Spleen (tissue), 11 donors: ENCODE measurements around the gene C19orf44. TPM values are rescaled to one million over a fixed set of nuclear protein-coding genes. Genes with fewer than 3 reads are reported as not detected.

Experiments used
- DNase-seq: peaks from one replicate; pipeline ENCODE4 v3.0.0-alpha.2; 2020
- H3K27ac ChIP-seq, 8 donors: fragments of 200-600 bp; sonication (generic) in 7 of 8; 1 replicate in 4 of 8; 2 replicates in 4 of 8; pipeline versions ENCODE4 v1.5.0 to v1.8.0; 2016 to 2021; ENCODE audit warnings: inconsistent platforms in 4 of 8, mild to moderate bottlenecking in 4 of 8, moderate library complexity in 1 of 8
- H3K27me3 ChIP-seq, 7 donors: fragments of 200-600 bp; sonication (generic) in 6 of 7; replicated peaks in 1 of 7; 1 replicate in 4 of 7; 2 replicates in 3 of 7; pipeline versions ENCODE4 v1.5.0 to v1.8.0; 2016 to 2021; ENCODE audit warnings: inconsistent platforms in 3 of 7, mild to moderate bottlenecking in 1 of 7
- H3K36me3 ChIP-seq, 6 donors: fragments of 200-600 bp; sonication (generic) in 5 of 6; 1 replicate in 4 of 6; 2 replicates in 2 of 6; pipeline versions ENCODE4 v1.5.0 to v1.8.0; 2016 to 2021; ENCODE audit warnings: inconsistent platforms in 2 of 6
- H3K4me1 ChIP-seq, 6 donors: fragments of 200-600 bp; sonication (generic) in 5 of 6; 1 replicate in 3 of 6; 2 replicates in 3 of 6; pipeline versions ENCODE4 v1.5.0 to v1.8.0; 2016 to 2021; ENCODE audit warnings: inconsistent platforms in 3 of 6
- H3K4me3 ChIP-seq, 8 donors: fragments of 200-600 bp; sonication (generic) in 7 of 8; 1 replicate in 4 of 8; 2 replicates in 4 of 8; pipeline versions ENCODE4 v1.5.0 to v1.8.0; 2016 to 2021; ENCODE audit warnings: inconsistent platforms in 4 of 8, mild to moderate bottlenecking in 4 of 8, moderate library complexity in 2 of 8
- H3K9me3 ChIP-seq, 8 donors: fragments of 200-600 bp; sonication (generic) in 7 of 8; 1 replicate in 4 of 8; 2 replicates in 4 of 8; pipeline versions ENCODE4 v1.5.0 to v1.8.0; 2016 to 2021; ENCODE audit warnings: inconsistent platforms in 4 of 8
- CTCF ChIP-seq, 11 experiments: fragments of 200-600 bp in 7 of 11; fragments of 450-650 bp in 4 of 11; sonication (generic) in 4 of 11; IDR thresholded peaks in 8 of 11; conservative IDR thresholded peaks in 3 of 11; 1 replicate in 7 of 11; 2 replicates in 4 of 11; pipeline versions ENCODE4 v1.4.0 to v1.8.0; 2016 to 2021; ENCODE audit warnings: antibody characterized with exemption in 11 of 11, inconsistent platforms in 4 of 11, mild to moderate bottlenecking in 1 of 11
- POLR2A ChIP-seq, 3 donors: fragments of 450-650 bp; IDR thresholded peaks; one replicate each; pipeline ENCODE4 v1.5.1; 2017; ENCODE audit warnings: antibody characterized with exemption in 3 of 3, mild to moderate bottlenecking in 1 of 3
- POLR2AphosphoS5 ChIP-seq, 3 donors: sonication (generic); formaldehyde crosslinking; IDR thresholded peaks; one replicate each; pipeline ENCODE4 v1.5.1; 2017; ENCODE audit warnings: antibody characterized with exemption in 3 of 3
- WGBS, 5 donors: extraction: QIAGEN DNeasy Blood & Tissue Kit in 3 of 5; methylation state at CpG; one replicate each; pipeline versions ENCODE4 v1.1.5 to v1.1.7; 2013 to 2018; 5-methylcytosine and 5-hydroxymethylcytosine counted together
- intact Hi-C: fragments of 100-400 bp; cut with DNase I; formaldehyde crosslinking; loops from one replicate; pipeline ENCODE4 v1.15.0; 2023; ENCODE audit warnings: low total_unique reads
- polyA plus RNA-seq, 3 donors: library from polyadenylated mRNA; stranded (reverse); fragments of 200-250 nt; gene quantifications; one replicate each; pipeline ENCODE4 v1.2.1, GENCODE V29; 2013
- total RNA-seq, 7 donors: library from RNA; depleted of rRNA in 3 of 7; stranded (reverse); fragments of >200 nt in 3 of 7; fragmentation: NEBNext Ultra II Directional in 4 of 7; extraction: Animal tissue kit (Norgen Biotek cat#: 25700) in 4 of 7; gene quantifications; one replicate each; pipeline versions ENCODE4 v1.1.0 to v1.2.1, GENCODE V29; 2016 to 2021
- donor health status: healthy with polysubstance abuse.
- donor health status: DM: no; HTN: no; CAD: no; lungs with moderate emphysema.
- donor health status: DM: no; HTN: no; CAD: no.
- donor health status: Bipolar disorder and iron deficiency.
- donor health status: healthy.
- donor health status: DM: no; HTN: no; CAD: no.
- donor health status: DM: yes; HTN: yes; CAD: no.

C19orf44 gene
- total and polyA plus RNA-seq, 10 donors = 2.3 to 7.5 (median 4.4) TPM

DNA sequence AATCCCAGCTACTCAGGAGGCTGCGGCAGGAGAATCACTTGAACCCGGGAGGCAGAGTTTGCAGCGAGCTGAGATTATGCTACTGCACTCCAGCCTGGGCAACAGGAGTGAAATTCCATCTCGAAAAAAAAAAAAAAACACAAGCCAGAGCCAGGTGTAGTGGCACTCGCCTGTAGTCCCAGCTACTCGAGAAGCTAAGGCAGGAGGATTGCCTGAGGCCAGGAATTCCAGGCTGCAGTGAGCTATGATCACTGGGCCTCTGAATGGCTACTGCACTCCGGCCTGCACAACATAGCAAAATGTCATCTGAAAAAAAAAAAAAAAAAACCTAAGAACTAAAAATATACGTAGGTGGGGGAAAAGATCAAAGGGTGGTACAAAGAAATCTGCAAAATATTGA, 43.9 kb upstream of the C19orf44 start:
- peaks cover 20 to 100% (median 75%) of the 10 kb centered on the region in 6 donors for H3K4me1 ChIP-seq
- intact Hi-C loops = no loop called here
- no peaks in the 10 kb centered on the region for H3K9me3 ChIP-seq
- 90 to 94% (median 93%) methylated on average over 8 of the region's 8 CpGs for WGBS, 5 donors
- TF ChIP-seq POLR2AphosphoS5 (IDR thresholded peaks at IDR 0.05) = no peak
- no peak for TF ChIP-seq POLR2A (IDR thresholded peaks at IDR 0.05)
- TF ChIP-seq CTCF (IDR thresholded peaks at IDR 0.05 in 8 of 11, conservative IDR thresholded peaks at IDR 0.05 in 3 of 11) = no peak
- no peaks in the 10 kb centered on the region for H3K36me3 ChIP-seq
- no peak overlapping the region for H3K4me3 ChIP-seq
- H3K27me3 ChIP-seq = no peaks in the 10 kb centered on the region
- H3K27ac ChIP-seq = peak overlapping the region in 2 of 8 donors; percentile 89 to 91
- no peak for DNase-seq

DNA sequence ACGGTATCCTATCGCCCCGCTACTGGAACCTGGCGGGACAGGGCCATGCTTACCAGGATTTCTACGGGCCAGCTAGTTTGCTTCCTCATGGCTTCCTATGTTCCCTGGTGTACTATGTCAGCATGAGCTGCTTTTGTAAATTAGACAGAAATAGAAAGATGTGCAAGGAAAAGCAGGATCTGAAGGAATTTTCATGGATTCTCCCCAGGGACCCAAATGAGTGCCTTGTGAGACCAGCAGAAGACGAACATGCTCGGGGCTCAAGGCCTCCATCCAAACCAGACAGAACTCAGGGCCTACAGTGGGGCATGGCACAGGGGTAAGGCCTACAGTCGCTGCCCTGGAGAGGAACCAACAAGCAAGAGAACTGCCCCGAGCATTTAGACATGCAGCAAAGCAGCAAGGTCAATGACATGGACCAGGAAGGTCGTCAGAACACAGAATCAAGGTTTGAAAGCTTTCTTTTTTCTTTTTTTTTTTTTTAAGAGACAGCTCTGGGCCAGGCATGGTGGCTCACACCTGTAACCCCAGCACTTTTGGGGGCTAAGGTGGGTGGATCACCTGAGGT, 41.8 kb upstream of the C19orf44 start:
- WGBS, 5 donors = 59 to 79% (median 74%) methylated on average over 10 of the region's 10 CpGs
- no peak overlapping the region for H3K4me3 ChIP-seq
- DNase-seq = no peak
- H3K9me3 ChIP-seq = no peaks in the 10 kb centered on the region
- no peaks in the 10 kb centered on the region for H3K27me3 ChIP-seq
- intact Hi-C loops = no loop called here
- H3K36me3 ChIP-seq = no peaks in the 10 kb centered on the region
- no peak for TF ChIP-seq POLR2A (IDR thresholded peaks at IDR 0.05)
- no peak for TF ChIP-seq CTCF (IDR thresholded peaks at IDR 0.05 in 8 of 11, conservative IDR thresholded peaks at IDR 0.05 in 3 of 11)
- TF ChIP-seq POLR2AphosphoS5 (IDR thresholded peaks at IDR 0.05) = no peak
- H3K4me1 ChIP-seq = peaks cover 33 to 100% (median 75%) of the 10 kb centered on the region in 6 donors
- peak overlapping the region in 4 of 8 donors; percentile 29 to 57 (median 50) for H3K27ac ChIP-seq

DNA sequence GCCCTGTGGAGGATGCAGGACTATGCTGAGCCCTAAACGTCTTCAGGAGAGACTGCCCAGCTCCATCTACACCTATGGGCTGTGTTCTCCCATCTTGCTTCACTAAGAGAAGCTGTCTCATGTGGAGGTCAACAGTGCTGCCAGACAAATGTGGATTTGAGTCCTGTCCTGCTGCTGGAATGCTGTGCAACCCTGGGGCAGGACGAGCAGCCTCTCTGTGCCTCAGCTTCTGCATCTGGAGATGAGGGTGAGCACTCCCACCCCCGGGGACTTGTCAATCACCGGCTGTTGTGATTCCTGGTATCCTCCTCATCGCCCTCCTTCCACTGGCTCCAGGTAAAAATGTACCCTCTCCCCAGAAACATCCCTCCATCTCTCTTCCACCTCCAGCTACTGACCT, 40.7 kb upstream of the C19orf44 start:
- no peaks in the 10 kb centered on the region for H3K36me3 ChIP-seq
- WGBS, 5 donors = 70 to 93% (median 90%) methylated on average over 5 of the region's 5 CpGs
- H3K9me3 ChIP-seq = no peaks in the 10 kb centered on the region
- peaks cover 32 to 100% (median 71%) of the 10 kb centered on the region in 6 donors for H3K4me1 ChIP-seq
- no peak for TF ChIP-seq CTCF (IDR thresholded peaks at IDR 0.05 in 8 of 11, conservative IDR thresholded peaks at IDR 0.05 in 3 of 11)
- TF ChIP-seq POLR2A (IDR thresholded peaks at IDR 0.05) = no peak
- no peak for TF ChIP-seq POLR2AphosphoS5 (IDR thresholded peaks at IDR 0.05)
- DNase-seq = no peak
- H3K27me3 ChIP-seq = no peaks in the 10 kb centered on the region
- intact Hi-C loops = no loop called here
- no peak overlapping the region for H3K4me3 ChIP-seq
- H3K27ac ChIP-seq = peak overlapping the region in 3 of 8 donors; percentile 4 to 75 (median 73)

DNA sequence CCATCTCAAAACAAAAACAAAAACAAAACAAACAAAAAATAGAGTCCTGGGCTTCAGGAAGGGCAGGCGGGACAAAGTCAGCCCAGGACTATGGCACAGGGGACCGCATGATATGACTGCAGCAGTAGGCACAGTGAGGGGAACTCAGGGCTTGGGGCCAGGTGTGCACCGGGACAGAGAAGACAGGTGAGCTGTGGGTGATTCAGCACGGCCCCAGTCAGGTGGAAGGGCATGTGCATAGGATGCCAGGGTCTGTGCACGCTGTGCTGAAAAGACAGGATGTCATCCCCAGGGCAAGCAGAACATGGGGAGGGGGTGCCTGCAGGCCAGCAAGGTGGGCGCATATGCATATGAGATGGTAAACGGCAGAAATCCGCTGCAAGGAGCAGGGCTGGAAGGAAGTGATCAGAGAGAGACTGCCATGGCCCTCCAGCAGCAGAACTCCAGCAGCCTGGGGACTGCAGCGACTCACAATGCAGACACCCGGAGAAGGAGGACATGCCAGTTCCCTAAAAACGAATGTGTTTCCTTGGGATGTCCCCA, 39.5 kb upstream of the C19orf44 start:
- TF ChIP-seq CTCF (IDR thresholded peaks at IDR 0.05 in 8 of 11, conservative IDR thresholded peaks at IDR 0.05 in 3 of 11) (no peak), POLR2A (IDR thresholded peaks at IDR 0.05) (no peak), POLR2AphosphoS5 (IDR thresholded peaks at IDR 0.05) (no peak)
- Histone ChIP-seq H3K36me3 (no peaks in the 10 kb centered on the region), H3K27ac (peak overlapping the region in 6 of 8 donors; percentile 9 to 75 (median 68)), H3K9me3 (no peaks in the 10 kb centered on the region), H3K4me1 (peaks cover 27 to 99% (median 65%) of the 10 kb centered on the region in 6 donors), H3K27me3 (no peaks in the 10 kb centered on the region), H3K4me3 (peak overlapping the region in 1 of 8 donors; percentile 44)
- intact Hi-C loops = no loop called here
- DNase-seq = no peak
- 47 to 51% (median 49%) methylated on average over 10 to 11 of the region's 11 CpGs for WGBS, 5 donors
